Measurements from ENCODE around the gene VGLL3.

VGLL3 gene

GRCh38 chr3:86967062-86967461 lies 23.9 kb downstream of the VGLL3 start:
- no peak for TF ChIP-seq CTCF (conservative IDR thresholded peaks at IDR 0.05; ENCODE audit: low read depth, low read length)
- no peak overlapping the region for H3K4me3 ChIP-seq (ENCODE audit: low read depth, low read length)
- DNase-seq (ENCODE audit: low read depth): no peak

GRCh38 chr3:86965166-86965565 lies 25.8 kb downstream of the VGLL3 start:
- H3K4me3 ChIP-seq (ENCODE audit: low read depth, low read length): no peak overlapping the region
- no peak for TF ChIP-seq CTCF (conservative IDR thresholded peaks at IDR 0.05; ENCODE audit: low read depth, low read length)
- no peak for DNase-seq (ENCODE audit: low read depth)

GRCh38 chr3:86963611-86964010 lies 27.3 kb downstream of the VGLL3 start:
- H3K4me3 ChIP-seq (ENCODE audit: low read depth, low read length): no peak overlapping the region
- no peak for DNase-seq (ENCODE audit: low read depth)
- no peak for TF ChIP-seq CTCF (conservative IDR thresholded peaks at IDR 0.05; ENCODE audit: low read depth, low read length)

- H3K4me3 ChIP-seq (ENCODE audit: low read depth, low read length): no peak overlapping the region
- no peak for TF ChIP-seq CTCF (conservative IDR thresholded peaks at IDR 0.05; ENCODE audit: low read depth, low read length)
- DNase-seq (ENCODE audit: low read depth): peak; percentile 64
These were observed 29.7 kb downstream of the VGLL3 start for GRCh38 chr3:86961297-86961696.

- no peak for DNase-seq (ENCODE audit: low read depth)
- TF ChIP-seq CTCF (conservative IDR thresholded peaks at IDR 0.05; ENCODE audit: low read depth, low read length): no peak
- no peak overlapping the region for H3K4me3 ChIP-seq (ENCODE audit: low read depth, low read length)
These were observed 30.4 kb downstream of the VGLL3 start for GRCh38 chr3:86960550-86960949.

GRCh38 chr3:86958534-86958933 lies 32.4 kb downstream of the VGLL3 start:
- DNase-seq (ENCODE audit: low read depth): peak; percentile 86
- H3K4me3 ChIP-seq (ENCODE audit: low read depth, low read length): no peak overlapping the region
- no peak for TF ChIP-seq CTCF (conservative IDR thresholded peaks at IDR 0.05; ENCODE audit: low read depth, low read length)

- H3K4me3 ChIP-seq (ENCODE audit: low read depth, low read length): no peak overlapping the region
- DNase-seq (ENCODE audit: low read depth): no peak
- TF ChIP-seq CTCF (conservative IDR thresholded peaks at IDR 0.05; ENCODE audit: low read depth, low read length): no peak
These were observed 36.2 kb downstream of the VGLL3 start for GRCh38 chr3:86954747-86955146.
